DND-41 (cell line): ENCODE results near the gene CPT1A.

Source experiments
- EZH2 ChIP-seq: IDR thresholded peaks from 3 replicates; pipeline ENCODE4 v1.6.1; 2012; ENCODE audit warnings: borderline replicate concordance, low read depth, mild to moderate bottlenecking, moderate library complexity, low read length, inconsistent platforms; ENCODE audit not compliant: severe bottlenecking
- TF ChIP-seq, protein P1 (sequence below): IDR thresholded peaks from 2 replicates; pipeline ENCODE4 v1.5.1; 2012; ENCODE audit warnings: borderline replicate concordance, low read length, moderate library complexity, mild to moderate bottlenecking; ENCODE audit not compliant: poor library complexity, severe bottlenecking; ENCODE audit errors: extremely low read depth

DNA sequence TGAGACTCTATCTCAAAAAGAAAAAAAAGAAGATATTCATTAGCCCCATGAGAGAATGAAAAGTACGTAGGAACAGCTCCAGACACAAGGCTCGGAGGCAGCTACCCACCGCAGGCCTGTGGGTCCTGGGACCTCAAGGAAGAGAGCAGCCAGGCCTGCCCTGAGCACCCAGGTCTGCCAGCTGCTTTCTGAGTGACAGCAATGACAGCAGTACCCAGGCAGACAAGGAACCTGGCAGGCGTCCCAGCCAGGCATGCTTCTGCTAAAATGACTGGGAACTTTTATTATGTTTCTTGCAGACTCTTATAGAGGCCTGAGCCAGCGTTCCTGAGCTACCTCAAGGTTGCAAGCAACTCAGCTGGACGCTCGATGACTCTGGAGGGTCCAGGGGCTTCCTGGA, 31.6 kb downstream of the CPT1A start:
- TF ChIP-seq, protein P1, sequence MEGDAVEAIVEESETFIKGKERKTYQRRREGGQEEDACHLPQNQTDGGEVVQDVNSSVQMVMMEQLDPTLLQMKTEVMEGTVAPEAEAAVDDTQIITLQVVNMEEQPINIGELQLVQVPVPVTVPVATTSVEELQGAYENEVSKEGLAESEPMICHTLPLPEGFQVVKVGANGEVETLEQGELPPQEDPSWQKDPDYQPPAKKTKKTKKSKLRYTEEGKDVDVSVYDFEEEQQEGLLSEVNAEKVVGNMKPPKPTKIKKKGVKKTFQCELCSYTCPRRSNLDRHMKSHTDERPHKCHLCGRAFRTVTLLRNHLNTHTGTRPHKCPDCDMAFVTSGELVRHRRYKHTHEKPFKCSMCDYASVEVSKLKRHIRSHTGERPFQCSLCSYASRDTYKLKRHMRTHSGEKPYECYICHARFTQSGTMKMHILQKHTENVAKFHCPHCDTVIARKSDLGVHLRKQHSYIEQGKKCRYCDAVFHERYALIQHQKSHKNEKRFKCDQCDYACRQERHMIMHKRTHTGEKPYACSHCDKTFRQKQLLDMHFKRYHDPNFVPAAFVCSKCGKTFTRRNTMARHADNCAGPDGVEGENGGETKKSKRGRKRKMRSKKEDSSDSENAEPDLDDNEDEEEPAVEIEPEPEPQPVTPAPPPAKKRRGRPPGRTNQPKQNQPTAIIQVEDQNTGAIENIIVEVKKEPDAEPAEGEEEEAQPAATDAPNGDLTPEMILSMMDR, result no peak
- TF ChIP-seq EZH2, result no peak
